GM13977 (cell line): Measurements from ENCODE around the gene CHRM5.

Source experiments
- DNase-seq: peaks from one replicate; pipeline ENCODE4 v3.0.0; 2012; ENCODE audit warnings: low spot score
- CTCF ChIP-seq: IDR thresholded peaks from 2 replicates; pipeline ENCODE4 v1.5.1; 2012; ENCODE audit warnings: mild to moderate bottlenecking, control low read depth; ENCODE audit not compliant: insufficient read depth; ENCODE audit errors: extremely low read depth, missing control alignments
- in situ Hi-C: fragments of 300-500 bp; cut with MboI; formaldehyde crosslinking; loops from one replicate; pipeline ENCODE4 v1.12.0; 2022; ENCODE audit warnings: low sequenced_read_pairs, low pct_unique_long_range_greater_than_20kb, mixed read lengths, inconsistent platforms; ENCODE audit not compliant: unreplicated experiment

CHRM5 gene

GRCh38 chr15:33941279-33942063 lies 26.8 kb upstream of the CHRM5 start:
- no peak for TF ChIP-seq CTCF
- peak; percentile 39 for DNase-seq
- in situ Hi-C loops = no loop called here

- in situ Hi-C loops = no loop called here
- no peak for TF ChIP-seq CTCF
- DNase-seq = no peak
These were observed 22.1 kb upstream of the CHRM5 start for GRCh38 chr15:33946152-33946551.

- in situ Hi-C loops = no loop called here
- TF ChIP-seq CTCF = no peak
- no peak for DNase-seq
These were observed 12.4 kb upstream of the CHRM5 start for GRCh38 chr15:33955945-33956344.

GRCh38 chr15:33956397-33956796 lies 11.9 kb upstream of the CHRM5 start:
- no peak for DNase-seq
- in situ Hi-C loops = no loop called here
- TF ChIP-seq CTCF = no peak

GRCh38 chr15:33959844-33960548 lies 8.3 kb upstream of the CHRM5 start:
- in situ Hi-C loops = loop anchor here (10.0 kb wide), 1 partner anchor 225 kb away; no protein-coding TSS in a partner anchor
- TF ChIP-seq CTCF = no peak
- DNase-seq = no peak

GRCh38 chr15:33960549-33960935 lies 7.8 kb upstream of the CHRM5 start:
- DNase-seq = no peak
- in situ Hi-C loops = loop anchor here (10.0 kb wide), 1 partner anchor 226 kb away; no protein-coding TSS in a partner anchor
- TF ChIP-seq CTCF = no peak
